22Rv1 (cell line): ENCODE data around the gene MAST2.

Source experiments
- CTCF ChIP-seq: fragments of 450-650 bp; IDR thresholded peaks from 2 replicates; pipeline ENCODE4 v1.5.1; 2017; ENCODE audit warnings: mild to moderate bottlenecking
- ZFX ChIP-seq: fragments of 450-650 bp; IDR thresholded peaks from 2 replicates; pipeline ENCODE4 v1.6.1; 2017; ENCODE audit warnings: antibody characterized with exemption, borderline replicate concordance

GRCh38 chr1:45989249-45989648, 185.8 kb downstream of the MAST2 start:
- TF ChIP-seq CTCF (no peak), ZFX (no peak)
